Left hindlimb (tissue), 1 donor: ENCODE results near the gene C14orf132.
A peak's percentile ranks its signal among the peaks of the same experiment; 100 is the strongest.

Source experiments
- DNase-seq: peaks from one replicate; pipeline ENCODE4 v3.0.0-alpha.2; 2018

The C14orf132 gene

GRCh38 chr14:96040828-96041371 lies 1.7 kb downstream of the C14orf132 start:
- DNase-seq: no peak

DNA sequence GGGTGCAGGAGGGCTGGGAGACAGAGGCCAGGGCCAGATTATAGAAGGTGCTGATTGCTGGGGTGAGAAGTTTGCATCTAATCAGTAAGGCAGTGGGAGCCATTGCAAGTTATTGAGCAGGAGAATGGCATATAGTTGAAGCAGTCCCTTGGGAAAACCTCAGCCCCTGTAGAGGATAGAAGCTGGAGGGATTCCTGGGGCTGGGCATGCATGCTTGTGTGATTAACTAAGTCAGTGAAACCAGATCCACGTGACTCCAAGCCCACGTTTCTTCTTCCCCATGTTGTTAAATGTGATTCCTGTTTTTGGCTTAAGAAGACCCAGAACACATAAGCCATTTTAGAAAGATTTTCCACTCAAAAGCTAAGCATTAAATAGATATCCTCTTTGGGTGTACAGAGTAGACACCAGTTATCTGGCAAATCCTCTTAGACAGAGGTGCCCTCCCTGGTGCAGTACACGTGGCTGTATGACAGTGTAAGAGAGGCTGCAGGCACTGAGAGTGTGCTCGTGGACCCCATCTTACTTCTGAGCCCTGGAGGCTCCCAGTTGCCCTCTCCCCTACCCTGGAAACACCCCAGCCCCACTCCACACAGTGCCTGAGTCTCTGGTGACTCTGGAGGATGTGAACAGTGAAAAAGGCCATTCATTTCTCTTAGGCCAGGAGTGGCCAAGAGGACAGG lies 3.2 kb downstream of the C14orf132 start:
- no peak for DNase-seq

- no peak for DNase-seq
Observed at GRCh38 chr14:96046630-96047029, 7.5 kb downstream of the C14orf132 start.

GRCh38 chr14:96047101-96047500 lies 7.9 kb downstream of the C14orf132 start:
- DNase-seq: no peak

GRCh38 chr14:96049932-96050331 lies 10.8 kb downstream of the C14orf132 start:
- DNase-seq: no peak

GRCh38 chr14:96050482-96050881 lies 11.3 kb downstream of the C14orf132 start:
- no peak for DNase-seq

GRCh38 chr14:96051231-96051630 lies 12.1 kb downstream of the C14orf132 start:
- no peak for DNase-seq

- DNase-seq: no peak
Observed at GRCh38 chr14:96051642-96052540, 12.7 kb downstream of the C14orf132 start.

GRCh38 chr14:96052541-96053247 lies 13.5 kb downstream of the C14orf132 start:
- DNase-seq: no peak

- no peak for DNase-seq
Observed at GRCh38 chr14:96053248-96053599, 14.1 kb downstream of the C14orf132 start.

DNA sequence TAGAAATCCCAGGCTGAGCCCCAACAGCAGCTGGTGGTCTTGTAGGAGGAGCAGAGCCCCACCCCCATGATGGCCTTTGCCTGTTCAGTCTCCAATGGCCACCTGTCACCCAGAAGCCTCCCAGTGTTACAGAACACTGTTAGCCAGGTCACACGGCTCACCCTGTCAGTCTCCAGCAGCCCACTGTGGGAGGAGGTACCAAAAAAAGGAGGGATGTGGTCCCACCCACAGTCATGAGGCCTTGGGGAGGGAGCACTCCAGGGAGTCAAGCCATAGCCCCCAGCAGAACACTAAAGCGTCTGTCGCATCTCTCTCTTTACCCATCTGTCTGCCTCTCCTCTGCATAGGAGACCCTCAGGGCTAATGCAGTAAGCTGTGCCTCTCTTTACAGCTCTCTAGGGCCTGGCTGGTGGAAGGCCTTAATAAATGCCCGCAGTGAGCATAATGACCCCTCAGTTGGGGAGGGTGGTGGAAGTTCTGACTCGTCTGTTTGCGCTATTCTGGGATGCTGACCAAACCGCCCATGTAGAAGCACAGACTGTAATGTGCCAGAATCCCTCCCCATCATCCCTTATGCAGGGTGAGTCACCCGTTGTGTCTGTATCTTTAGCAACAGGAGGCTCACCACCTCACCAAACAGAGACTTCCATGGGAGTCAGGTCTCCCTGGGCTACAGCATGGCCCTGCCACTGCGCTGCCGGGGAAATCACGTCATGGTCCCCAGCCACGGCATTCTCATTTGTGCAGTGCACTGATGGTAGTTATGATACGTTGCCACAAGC lies 14.6 kb downstream of the C14orf132 start:
- DNase-seq: peak; percentile 79

GRCh38 chr14:96054661-96055060 lies 15.5 kb downstream of the C14orf132 start:
- no peak for DNase-seq

DNA sequence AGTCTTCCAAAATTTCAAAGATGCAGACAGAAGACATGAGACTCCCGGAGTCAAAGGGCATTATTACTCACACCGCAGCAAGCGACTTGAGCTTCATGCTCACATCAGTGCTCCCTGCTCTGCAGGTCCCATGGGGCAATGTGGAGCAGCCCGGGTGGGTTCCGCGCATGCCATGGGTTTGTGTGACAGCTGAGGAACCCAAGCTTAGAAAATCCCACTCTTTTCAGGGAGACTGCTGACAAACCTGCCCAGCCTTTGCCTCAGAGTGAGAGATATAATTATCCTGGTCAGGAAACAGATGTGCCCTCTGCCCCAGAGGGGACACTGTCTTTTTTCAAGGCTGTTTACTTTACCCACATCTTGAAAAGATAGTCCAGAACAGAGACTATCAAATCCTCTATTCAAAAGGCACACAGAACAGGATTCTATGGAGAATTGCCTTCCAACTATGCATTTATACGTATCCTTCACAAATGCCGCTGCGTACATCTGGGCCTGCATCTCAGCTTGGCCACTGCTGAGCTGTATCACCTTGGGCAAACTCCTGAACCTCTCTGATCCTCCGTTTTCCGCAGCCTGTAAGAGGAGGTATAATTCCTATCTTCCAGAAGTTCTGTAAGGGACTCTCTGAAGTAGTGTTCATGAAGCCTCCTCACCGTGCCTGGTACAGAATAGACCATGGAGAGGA lies 16.0 kb downstream of the C14orf132 start:
- DNase-seq: no peak

DNA sequence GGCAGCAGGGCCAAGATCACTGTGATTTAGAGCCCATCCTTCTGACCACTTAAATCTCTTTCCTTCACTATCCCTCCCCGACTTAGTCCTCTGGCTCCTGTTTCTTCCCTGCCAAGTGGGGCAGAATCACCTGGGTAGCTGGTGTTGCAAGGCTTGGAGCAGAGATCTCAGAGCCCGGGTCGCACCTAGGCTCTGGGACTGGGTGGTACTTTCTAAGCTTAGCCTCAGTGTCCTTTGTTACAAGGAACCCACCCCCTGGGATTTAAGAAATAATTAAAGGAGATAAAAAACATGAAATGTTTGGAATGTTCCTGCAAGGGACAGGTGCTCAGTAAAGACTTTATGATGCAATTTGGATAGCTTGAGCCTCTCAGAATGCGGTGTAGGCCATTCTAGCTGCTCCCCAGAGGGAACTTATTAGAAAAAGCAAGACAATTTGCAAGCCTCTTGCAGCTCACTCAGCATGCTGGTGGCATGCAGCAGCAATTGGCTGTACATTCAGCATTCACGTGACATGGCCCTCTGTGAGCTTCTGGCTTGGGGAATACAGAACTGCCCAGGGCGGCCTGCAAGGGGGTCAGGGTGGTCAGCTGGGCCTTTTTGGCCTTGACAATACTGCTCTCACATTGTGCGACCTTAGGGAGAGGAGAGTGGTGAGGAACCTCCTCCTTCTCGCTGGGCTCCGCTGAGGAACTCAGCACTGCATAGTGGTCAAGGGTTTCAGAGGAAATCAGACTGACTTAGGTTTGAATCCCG lies 16.8 kb downstream of the C14orf132 start:
- no peak for DNase-seq

DNA sequence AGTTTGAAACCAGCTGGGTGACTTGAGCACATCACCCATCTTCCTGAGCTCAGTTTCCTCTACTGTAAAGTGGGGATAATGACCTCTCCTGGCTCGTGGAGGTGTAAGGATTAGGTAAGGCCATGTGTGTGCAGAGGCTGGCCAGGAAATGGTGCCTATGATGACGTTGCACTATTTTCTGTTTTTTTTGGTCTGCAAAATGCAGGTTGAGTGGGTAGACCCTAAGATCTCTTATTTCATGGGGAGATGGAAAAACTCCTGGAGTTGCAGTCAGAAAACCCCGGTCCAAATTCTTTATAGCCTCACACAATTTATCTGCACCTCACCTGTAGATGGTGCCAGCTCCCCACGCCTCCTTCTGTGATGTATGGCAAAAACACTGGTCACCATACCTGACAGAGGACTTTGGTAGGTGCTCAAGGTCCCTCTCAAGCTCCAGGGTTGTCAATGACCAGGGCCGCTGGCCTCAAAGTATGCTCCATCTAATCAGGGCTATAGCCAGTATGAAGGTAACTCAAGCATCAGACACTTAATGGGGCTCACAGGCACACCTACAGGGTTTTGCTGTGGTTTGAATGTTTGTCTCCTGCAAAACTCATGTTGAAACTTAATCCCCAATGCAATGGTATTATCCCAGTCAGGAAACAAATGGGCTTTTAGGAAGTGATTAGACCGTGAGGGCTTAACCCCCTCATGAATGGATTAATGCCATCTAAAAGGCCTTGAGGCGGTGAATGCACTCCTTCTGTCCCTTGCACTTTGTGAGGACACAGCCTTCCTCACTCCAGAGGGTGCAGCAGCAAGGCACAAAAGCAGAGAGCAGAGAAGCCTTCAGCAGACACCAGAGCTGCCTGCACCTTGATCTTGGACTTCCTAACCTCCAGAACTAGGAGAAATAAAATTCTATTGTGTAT lies 17.6 kb downstream of the C14orf132 start:
- DNase-seq: no peak

GRCh38 chr14:96057738-96058137 lies 18.6 kb downstream of the C14orf132 start:
- no peak for DNase-seq

DNA sequence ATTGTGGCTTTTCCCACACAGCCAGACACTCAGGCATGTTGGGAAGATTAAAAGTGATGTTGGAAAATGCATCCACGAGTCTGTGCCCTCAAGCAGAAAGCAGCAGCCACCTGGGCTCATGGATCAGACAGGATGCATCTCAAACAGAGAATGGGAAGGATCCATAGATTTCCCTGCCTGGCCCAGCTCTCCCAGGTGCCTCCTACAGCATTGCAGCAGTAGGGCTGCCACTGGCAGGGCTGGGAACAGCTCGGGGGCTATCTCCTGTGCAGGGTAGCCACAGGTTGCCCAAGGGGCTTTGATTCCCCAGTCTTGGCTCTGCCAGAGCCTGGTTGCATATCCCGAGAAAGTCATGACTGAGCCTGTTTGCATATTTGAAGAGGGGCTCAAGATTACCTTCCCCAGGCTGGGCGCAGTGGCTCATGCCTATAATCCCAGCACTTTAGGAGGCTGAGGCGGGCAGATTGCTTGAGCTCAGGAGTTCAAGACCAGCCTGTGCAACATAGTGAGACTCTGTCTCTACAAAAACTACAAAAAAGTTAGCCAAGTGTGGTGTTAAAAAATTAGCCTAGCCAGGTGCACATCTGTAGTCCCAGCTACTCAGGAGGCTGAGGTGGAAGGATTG lies 19.5 kb downstream of the C14orf132 start:
- DNase-seq: no peak

DNA sequence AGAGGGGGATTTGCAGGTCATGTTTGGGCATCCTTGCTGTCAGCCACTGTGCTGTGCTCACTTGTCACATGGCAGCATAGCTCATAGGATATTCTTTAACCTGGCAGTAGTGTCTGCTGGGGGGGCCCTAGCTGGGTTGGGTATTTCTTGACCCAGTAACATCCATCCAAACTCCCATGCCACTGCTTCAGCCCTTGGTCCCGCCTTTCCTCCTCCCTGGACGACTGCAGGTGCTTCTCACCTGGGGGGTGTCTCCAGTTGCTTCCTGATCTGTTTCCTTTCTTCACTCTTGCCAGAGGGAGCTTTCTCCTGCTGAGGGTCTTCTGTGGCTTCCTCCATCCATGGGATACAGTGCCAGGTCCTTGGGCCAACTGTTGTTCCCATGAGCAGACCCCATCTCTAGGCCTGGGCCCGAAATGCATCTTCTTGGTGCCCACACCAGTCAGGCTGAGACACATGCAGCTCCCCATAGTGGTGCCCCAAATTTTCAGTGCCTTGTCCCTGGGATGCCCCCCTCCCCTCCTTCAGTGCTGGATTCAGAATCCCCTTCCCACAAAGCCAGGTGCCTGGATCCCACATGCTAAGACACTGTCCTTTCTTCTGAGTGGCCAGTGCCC lies 20.5 kb downstream of the C14orf132 start:
- DNase-seq: no peak
